ENCODE measurements around the gene DNAJB4. TPM values are rescaled to one million over a fixed set of nuclear protein-coding genes. Genes with fewer than 3 reads are reported as not detected.
A peak's percentile ranks its signal among the peaks of the same experiment; 100 is the strongest.

The DNAJB4 gene
- total RNA-seq, 3 donors from 2014 or later (not counting 1 experiment from before 2014, with no cell fraction given) = 26.8 to 30.7 (median 28.2) TPM

- Mint-ChIP-seq H3K4me1 (no peaks in the 10 kb centered on the region), H3K27ac (no peak overlapping the region), H3K9me3 (no peaks in the 10 kb centered on the region), H3K36me3 (no peaks in the 10 kb centered on the region), H3K4me3 (no peak overlapping the region), H3K27me3 (ENCODE audit: low read depth in 2 of 2) (peaks cover 9 to 10% of the 10 kb centered on the region in 2 donors)
- H3K9me3 ChIP-seq (ENCODE audit: control insufficient read depth, insufficient read depth, low read length) = no peaks in the 10 kb centered on the region
- 75% methylated on average over 1 of the region's 2 CpGs for WGBS (ENCODE audit: insufficient coverage)
- intact Hi-C loops (cut with micrococcal nuclease) = no loop called here
- peaks cover 4% of the 10 kb centered on the region for H3K27me3 ChIP-seq (ENCODE audit: control insufficient read depth, insufficient read depth, low read length)
- H3K27ac ChIP-seq (ENCODE audit: low read length) = no peak overlapping the region
- no peak overlapping the region for H3K4me3 ChIP-seq (ENCODE audit: low read length)
- no peaks in the 10 kb centered on the region for H3K36me3 ChIP-seq (ENCODE audit: control insufficient read depth, insufficient read depth, low read length)
- DNase-seq (no peak), ATAC-seq (peak in 1 of 3 donors; percentile 21)
- TF ChIP-seq CTCF (IDR thresholded peaks at IDR 0.05) = no peak
- no peaks in the 10 kb centered on the region for H3K4me1 ChIP-seq (ENCODE audit: control insufficient read depth, insufficient read depth, low read length)
Measured at GRCh38 chr1:78054972-78055371, 50.2 kb downstream of the DNAJB4 start.

GRCh38 chr1:78055565-78056132 is 50.9 kb downstream of the DNAJB4 start:
- peaks cover 4% of the 10 kb centered on the region for H3K27me3 ChIP-seq (ENCODE audit: control insufficient read depth, insufficient read depth, low read length)
- intact Hi-C loops (cut with micrococcal nuclease) = no loop called here
- ATAC-seq = peak in 1 of 3 donors; percentile 39

GRCh38 chr1:78058670-78059069 is 53.9 kb downstream of the DNAJB4 start:
- H3K4me3 ChIP-seq (ENCODE audit: low read length) = no peak overlapping the region
- H3K4me1 Mint-ChIP-seq = no peaks in the 10 kb centered on the region

More at GRCh38 chr1:78055565-78056132, 50.9 kb downstream of the DNAJB4 start:
- Histone ChIP-seq H3K4me3 (ENCODE audit: low read length) (no peak overlapping the region), H3K27ac (ENCODE audit: low read length) (no peak overlapping the region), H3K9me3 (ENCODE audit: control insufficient read depth, insufficient read depth, low read length) (no peaks in the 10 kb centered on the region), H3K4me1 (ENCODE audit: control insufficient read depth, insufficient read depth, low read length) (no peaks in the 10 kb centered on the region), H3K36me3 (ENCODE audit: control insufficient read depth, insufficient read depth, low read length) (no peaks in the 10 kb centered on the region)
- Mint-ChIP-seq H3K9me3 (no peaks in the 10 kb centered on the region), H3K4me1 (no peaks in the 10 kb centered on the region), H3K27ac (no peak overlapping the region), H3K27me3 (ENCODE audit: low read depth in 2 of 2) (peaks cover 9 to 10% of the 10 kb centered on the region in 2 donors), H3K4me3 (no peak overlapping the region), H3K36me3 (no peaks in the 10 kb centered on the region)
- no peak for TF ChIP-seq CTCF (IDR thresholded peaks at IDR 0.05)
- DNase-seq = no peak
- 91% methylated on average over 3 of the region's 3 CpGs for WGBS (ENCODE audit: insufficient coverage)

More at GRCh38 chr1:78058670-78059069, 53.9 kb downstream of the DNAJB4 start:
- H3K9me3 ChIP-seq (ENCODE audit: control insufficient read depth, insufficient read depth, low read length) = no peaks in the 10 kb centered on the region
- no peak overlapping the region for H3K27ac ChIP-seq (ENCODE audit: low read length)
- intact Hi-C loops (cut with micrococcal nuclease) = no loop called here
- ATAC-seq (no peak), DNase-seq (no peak)
- 73% methylated on average over 2 of the region's 4 CpGs for WGBS (ENCODE audit: insufficient coverage)
- H3K27ac Mint-ChIP-seq = no peak overlapping the region
- no peak for TF ChIP-seq CTCF (IDR thresholded peaks at IDR 0.05)
- H3K4me3 Mint-ChIP-seq = no peak overlapping the region
- H3K27me3 ChIP-seq (ENCODE audit: control insufficient read depth, insufficient read depth, low read length) = peaks cover 4% of the 10 kb centered on the region
- no peaks in the 10 kb centered on the region for H3K36me3 Mint-ChIP-seq
- H3K36me3 ChIP-seq (ENCODE audit: control insufficient read depth, insufficient read depth, low read length) = no peaks in the 10 kb centered on the region
- H3K4me1 ChIP-seq (ENCODE audit: control insufficient read depth, insufficient read depth, low read length) = no peaks in the 10 kb centered on the region
- H3K27me3 Mint-ChIP-seq (ENCODE audit: low read depth in 2 of 2) = peaks cover 8 to 9% of the 10 kb centered on the region in 2 donors
- H3K9me3 Mint-ChIP-seq = no peaks in the 10 kb centered on the region
